Peyer's patch (tissue), 4 donors: ENCODE results near the gene LUZP2. TPM values are rescaled to one million over a fixed set of nuclear protein-coding genes. Genes with fewer than 3 reads are reported as not detected.

Experiments used
- DNase-seq, 3 donors: peaks; one replicate each; pipeline ENCODE4 v3.0.0-alpha.2; 2017 to 2019
- H3K27ac ChIP-seq, 4 donors: fragments of 200-600 bp; sonication (generic); one replicate each; pipeline ENCODE4 v1.5.1; 2016 to 2019
- H3K27me3 ChIP-seq, 2 donors: fragments of 200-600 bp; sonication (generic); one replicate each; pipeline ENCODE4 v1.5.1; 2019
- H3K36me3 ChIP-seq, 3 donors: fragments of 200-600 bp; sonication (generic); one replicate each; pipeline ENCODE4 v1.5.1; 2016 to 2019
- H3K4me1 ChIP-seq, 4 donors: fragments of 200-600 bp; sonication (generic); one replicate each; pipeline ENCODE4 v1.5.1; 2016 to 2019
- H3K4me3 ChIP-seq, 4 donors: fragments of 200-600 bp; sonication (generic); 1 replicate in 3 of 4; 2 replicates in 1 of 4; pipeline ENCODE4 v1.5.1; 2016 to 2019; ENCODE audit warnings: mild to moderate bottlenecking in 1 of 4
- H3K9me3 ChIP-seq, 4 donors: fragments of 200-600 bp; sonication (generic); one replicate each; pipeline ENCODE4 v1.5.1; 2016 to 2019; ENCODE audit warnings: mild to moderate bottlenecking in 1 of 4
- CTCF ChIP-seq, 6 experiments: fragments of 450-650 bp in 4 of 6; fragments of 200-600 bp in 2 of 6; sonication (generic) in 1 of 6; IDR thresholded peaks; one replicate each; pipeline ENCODE4 v1.5.1; 2017 to 2019; ENCODE audit warnings: antibody characterized with exemption in 6 of 6, mild to moderate bottlenecking in 3 of 6, moderate library complexity in 1 of 6
- POLR2A ChIP-seq, 2 donors: fragments of 450-650 bp; IDR thresholded peaks; one replicate each; pipeline ENCODE4 v1.5.1; 2017; ENCODE audit warnings: antibody characterized with exemption in 2 of 2, mild to moderate bottlenecking in 2 of 2, moderate library complexity in 2 of 2
- total RNA-seq, 4 donors: library from RNA; depleted of rRNA; stranded (reverse); fragments of >200 nt; gene quantifications; one replicate each; pipeline ENCODE4 v1.1.0, GENCODE V29; 2016

Gene LUZP2
- total RNA-seq, 4 donors from 2014 or later, result 0.47 TPM; not detected in 3

- TF ChIP-seq CTCF (IDR thresholded peaks at IDR 0.05), result no peak
- TF ChIP-seq POLR2A (IDR thresholded peaks at IDR 0.05), result no peak
- no peak overlapping the region for H3K4me3 ChIP-seq
These were observed 200.8 kb downstream of the LUZP2 start for GRCh38 chr11:24697522-24698111.

GRCh38 chr11:24704716-24705115, 207.9 kb downstream of the LUZP2 start:
- Histone ChIP-seq H3K4me3 (no peak overlapping the region), H3K4me1 (no peaks in the 10 kb centered on the region), H3K27me3 (no peaks in the 10 kb centered on the region), H3K9me3 (no peaks in the 10 kb centered on the region), H3K27ac (no peak overlapping the region), H3K36me3 (no peaks in the 10 kb centered on the region)
- no peak for TF ChIP-seq CTCF (IDR thresholded peaks at IDR 0.05)
- no peak for TF ChIP-seq POLR2A (IDR thresholded peaks at IDR 0.05)
- DNase-seq, result no peak

More at GRCh38 chr11:24697522-24698111, 200.8 kb downstream of the LUZP2 start:
- H3K4me1 ChIP-seq, result no peaks in the 10 kb centered on the region
- H3K9me3 ChIP-seq, result no peaks in the 10 kb centered on the region
- H3K27ac ChIP-seq, result no peak overlapping the region
- DNase-seq, result no peak
- H3K36me3 ChIP-seq, result no peaks in the 10 kb centered on the region
- H3K27me3 ChIP-seq, result no peaks in the 10 kb centered on the region

- H3K9me3 ChIP-seq, result no peaks in the 10 kb centered on the region
- no peaks in the 10 kb centered on the region for H3K27me3 ChIP-seq
- DNase-seq, result no peak
- no peak overlapping the region for H3K27ac ChIP-seq
- no peaks in the 10 kb centered on the region for H3K4me1 ChIP-seq
- TF ChIP-seq POLR2A (IDR thresholded peaks at IDR 0.05) (no peak), CTCF (IDR thresholded peaks at IDR 0.05) (no peak)
- H3K4me3 ChIP-seq, result no peak overlapping the region
- no peaks in the 10 kb centered on the region for H3K36me3 ChIP-seq
These were observed 208.6 kb downstream of the LUZP2 start for GRCh38 chr11:24705474-24705873.

GRCh38 chr11:24708616-24709015, 211.8 kb downstream of the LUZP2 start:
- H3K27ac ChIP-seq, result no peak overlapping the region
- no peaks in the 10 kb centered on the region for H3K27me3 ChIP-seq
- TF ChIP-seq CTCF (IDR thresholded peaks at IDR 0.05) (no peak), POLR2A (IDR thresholded peaks at IDR 0.05) (no peak)
- no peaks in the 10 kb centered on the region for H3K36me3 ChIP-seq
- no peak for DNase-seq
- H3K4me1 ChIP-seq, result no peaks in the 10 kb centered on the region
- H3K9me3 ChIP-seq, result no peaks in the 10 kb centered on the region
- no peak overlapping the region for H3K4me3 ChIP-seq

- TF ChIP-seq CTCF (IDR thresholded peaks at IDR 0.05), result no peak
- TF ChIP-seq POLR2A (IDR thresholded peaks at IDR 0.05), result no peak
- H3K4me3 ChIP-seq, result no peak overlapping the region
- DNase-seq, result no peak
- no peaks in the 10 kb centered on the region for H3K9me3 ChIP-seq
- H3K27me3 ChIP-seq, result no peaks in the 10 kb centered on the region
- H3K27ac ChIP-seq, result no peak overlapping the region
- H3K4me1 ChIP-seq, result no peaks in the 10 kb centered on the region
- H3K36me3 ChIP-seq, result no peaks in the 10 kb centered on the region
These were observed 213.2 kb downstream of the LUZP2 start for GRCh38 chr11:24709928-24710565.
